Hepatocyte (in vitro differentiated cells): ENCODE measurements around the gene C19orf47.

ENCODE experiments used
- EZH2 ChIP-seq: fragments of 200-600 bp; sonication (generic); IDR thresholded peaks from 2 replicates; pipeline ENCODE4 v1.6.1; 2016; ENCODE audit warnings: antibody characterized with exemption, mild to moderate bottlenecking, borderline replicate concordance
- TF ChIP-seq, protein P1 (sequence below): fragments of 200-600 bp; sonication (generic); IDR thresholded peaks from 2 replicates; pipeline ENCODE4 v1.5.1; 2016; ENCODE audit warnings: antibody characterized with exemption, mild to moderate bottlenecking; ENCODE audit not compliant: poor library complexity

- TF ChIP-seq, protein P1, sequence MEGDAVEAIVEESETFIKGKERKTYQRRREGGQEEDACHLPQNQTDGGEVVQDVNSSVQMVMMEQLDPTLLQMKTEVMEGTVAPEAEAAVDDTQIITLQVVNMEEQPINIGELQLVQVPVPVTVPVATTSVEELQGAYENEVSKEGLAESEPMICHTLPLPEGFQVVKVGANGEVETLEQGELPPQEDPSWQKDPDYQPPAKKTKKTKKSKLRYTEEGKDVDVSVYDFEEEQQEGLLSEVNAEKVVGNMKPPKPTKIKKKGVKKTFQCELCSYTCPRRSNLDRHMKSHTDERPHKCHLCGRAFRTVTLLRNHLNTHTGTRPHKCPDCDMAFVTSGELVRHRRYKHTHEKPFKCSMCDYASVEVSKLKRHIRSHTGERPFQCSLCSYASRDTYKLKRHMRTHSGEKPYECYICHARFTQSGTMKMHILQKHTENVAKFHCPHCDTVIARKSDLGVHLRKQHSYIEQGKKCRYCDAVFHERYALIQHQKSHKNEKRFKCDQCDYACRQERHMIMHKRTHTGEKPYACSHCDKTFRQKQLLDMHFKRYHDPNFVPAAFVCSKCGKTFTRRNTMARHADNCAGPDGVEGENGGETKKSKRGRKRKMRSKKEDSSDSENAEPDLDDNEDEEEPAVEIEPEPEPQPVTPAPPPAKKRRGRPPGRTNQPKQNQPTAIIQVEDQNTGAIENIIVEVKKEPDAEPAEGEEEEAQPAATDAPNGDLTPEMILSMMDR, result no peak
- TF ChIP-seq EZH2, result no peak
Observed at GRCh38 chr19:40283414-40284250, 64.6 kb downstream of the C19orf47 start.
